GM12878 (cell line): ENCODE data around the gene POR. TPM values are rescaled to one million over a fixed set of nuclear protein-coding genes. Genes with fewer than 3 reads are reported as not detected.
"Not testable (repeated sequence)": the region's sequence is repeated elsewhere in the genome, so short reads cannot be mapped to it uniquely, and the experiment has no call there.

Experiments used
- ATAC-seq: fragments of 200-7000 bp; cut with Tn5 transposase; 3 replicates; pipeline ENCODE4 v1.9.1; 2020; ENCODE audit warnings: mild to moderate bottlenecking, moderate library complexity
- BruUV-seq: library from RNA; stranded (reverse); fragments of 400-500 nt; replicated peaks from 2 replicates; lab custom pipeline; 2021; lab: Mats Ljungman, UMichigan
- CTCF ChIA-PET: fragments of 300-600 bp; sonication (Branson Sonifier 250); formaldehyde crosslinking; extraction: SDS; loops from one replicate; lab custom pipeline; 2021; ENCODE audit warnings: inconsistent platforms; lab: Yijun Ruan, JAX
- POLR2A ChIA-PET: fragments of 350-600 bp; formaldehyde crosslinking; extraction: SDS; loops from one replicate; lab custom pipeline; 2021; ENCODE audit warnings: inconsistent platforms; lab: Charles Lee
- RAD21 ChIA-PET: fragments of 300-600 bp; sonication (Branson Sonifier 250); formaldehyde crosslinking; loops from one replicate; lab custom pipeline; 2023; ENCODE audit warnings: antibody characterized with exemption; ENCODE audit not compliant: unreplicated experiment; lab: Charles Lee
- SMC1A ChIA-PET: fragments of 300-600 bp; sonication (Branson Sonifier 250); formaldehyde crosslinking; loops from one replicate; lab custom pipeline; 2023; ENCODE audit not compliant: unreplicated experiment, uncharacterized antibody; lab: Charles Lee
- DNase-seq: peaks from one replicate; pipeline ENCODE4 v3.0.0-alpha.2; 2011; ENCODE audit warnings: low read depth, low spot score
- FAIRE-seq: peaks from 3 replicates; lab custom pipeline; 2011; peaks lifted over from hg19 to GRCh38; lab: Jason Lieb, UNC
- H2AFZ ChIP-seq: 2 replicates; pipeline ENCODE4 v1.6.0; 2011; ENCODE audit warnings: low read depth, low read length, control low read depth; ENCODE audit not compliant: control insufficient read depth
- H3K27ac ChIP-seq: 2 replicates; pipeline ENCODE4 v1.5.1; 2011; ENCODE audit warnings: control low read depth; ENCODE audit not compliant: control insufficient read depth, insufficient read depth
- H3K27me3 ChIP-seq, 2 experiments: replicated peaks in 1 of 2; 2 replicates each; pipeline versions ENCODE4 v1.6.0 to v1.6.1; 2011; ENCODE audit warnings: low read length in 1 of 2; ENCODE audit not compliant: control insufficient read depth in 2 of 2, insufficient read depth in 2 of 2
- H3K36me3 ChIP-seq, 2 experiments: 2 replicates each; pipeline ENCODE4 v1.5.1; 2011; ENCODE audit warnings: low read length in 1 of 2; ENCODE audit not compliant: control insufficient read depth in 2 of 2, insufficient read depth in 2 of 2
- H3K4me1 ChIP-seq: 2 replicates; pipeline ENCODE4 v1.6.1; 2011; ENCODE audit warnings: mild to moderate bottlenecking, low read length, moderate library complexity, mixed read lengths; ENCODE audit not compliant: control insufficient read depth, insufficient read depth
- H3K4me2 ChIP-seq: 2 replicates; pipeline ENCODE4 v1.6.0; 2011; ENCODE audit warnings: control low read depth; ENCODE audit not compliant: control insufficient read depth, insufficient read depth
- H3K4me3 ChIP-seq: fragments of 200-600 bp; sonication (generic); 2 replicates; pipeline ENCODE4 v1.5.1; 2016
- H3K79me2 ChIP-seq: 2 replicates; pipeline ENCODE4 v1.6.0; 2011; ENCODE audit warnings: low read length; ENCODE audit not compliant: control insufficient read depth, insufficient read depth
- H3K9ac ChIP-seq: 2 replicates; pipeline ENCODE4 v1.8.0; 2011; ENCODE audit warnings: low read length, control low read depth, mixed read lengths; ENCODE audit not compliant: control insufficient read depth, insufficient read depth
- H3K9me3 ChIP-seq: replicated peaks from 3 replicates; pipeline ENCODE4 v1.5.1; 2011; ENCODE audit warnings: mild to moderate bottlenecking, low read length; ENCODE audit not compliant: control insufficient read depth, insufficient read depth
- H4K20me1 ChIP-seq: 2 replicates; pipeline ENCODE4 v1.6.0; 2011; ENCODE audit not compliant: control insufficient read depth, insufficient read depth
- BMI1 ChIP-seq: fragments of 450-650 bp; IDR thresholded peaks from 2 replicates; pipeline ENCODE4 v1.6.1; 2016; ENCODE audit warnings: mild to moderate bottlenecking, moderate library complexity, borderline replicate concordance
- ELK1 ChIP-seq: IDR thresholded peaks from 2 replicates; pipeline ENCODE4 v1.6.1; 2012; ENCODE audit warnings: low read depth, low read length, improper control_type of control experiment
- EP300 ChIP-seq, 2 experiments: fragments of 150-350 bp in 1 of 2; IDR thresholded peaks; 2 replicates each; pipeline ENCODE4 v1.6.1; 2011 to 2012; ENCODE audit warnings: low read depth in 2 of 2, low read length in 2 of 2, borderline replicate concordance in 1 of 2, improper control_type of control experiment in 1 of 2, inconsistent platforms in 1 of 2; ENCODE audit not compliant: control insufficient read depth in 1 of 2
- MTA2 ChIP-seq: fragments of 450-650 bp; IDR thresholded peaks from 2 replicates; pipeline ENCODE4 v1.6.1; 2016; ENCODE audit warnings: low read depth, mild to moderate bottlenecking, moderate library complexity
- SREBF1 ChIP-seq: IDR thresholded peaks from 2 replicates; pipeline ENCODE4 v1.6.1; 2012; ENCODE audit warnings: mild to moderate bottlenecking, low read length
- SUZ12 ChIP-seq: fragments of 200-600 bp; sonication (generic); IDR thresholded peaks from one replicate; pipeline ENCODE4 v1.6.1; 2018; ENCODE audit warnings: antibody characterized with exemption, mild to moderate bottlenecking; ENCODE audit not compliant: unreplicated experiment
- YBX1 ChIP-seq: fragments of 450-650 bp; IDR thresholded peaks from 2 replicates; pipeline ENCODE4 v1.6.1; 2016; ENCODE audit warnings: antibody characterized with exemption
- WGBS: methylation state at CpG from one replicate; pipeline ENCODE4 v1.1.6; 2016; ENCODE audit warnings: low lambda C conversion rate; ENCODE audit not compliant: insufficient replicate concordance, insufficient coverage; ENCODE audit errors: missing lambda C conversion rate; 5-methylcytosine and 5-hydroxymethylcytosine counted together
- in situ Hi-C: fragments of 300-500 bp; cut with MboI; formaldehyde crosslinking; loops from 9 replicates; pipeline ENCODE4 v1.14.3; 2018; ENCODE audit warnings: mixed read lengths
- intact Hi-C: fragments of 100-400 bp; cut with micrococcal nuclease; formaldehyde crosslinking; loops from one replicate; pipeline ENCODE4 v1.14.2; 2022; ENCODE audit not compliant: unreplicated experiment
- polyA plus RNA-seq, 11 experiments: library from polyadenylated mRNA; depleted of rRNA in 4 of 11; unstranded in 6 of 11; stranded (reverse) in 5 of 11; fragments of >200 nt; fragmentation: Nextera tagmentation in 4 of 11; fragmentation: Illumina TruSeq in 1 of 11; extraction: Ambion mirVana in 4 of 11; extraction: Trizol in 1 of 11; gene quantifications; 1 replicate in 1 of 11; 2 replicates in 10 of 11; pipeline versions ENCODE4 v1.2.1 to v1.2.3, GENCODE V29; 2011 to 2016; ENCODE audit warnings: inconsistent platforms in 2 of 11, missing spikeins in 2 of 11, low read depth in 1 of 11
- total RNA-seq, 4 experiments: library from RNA; depleted of rRNA in 3 of 4; stranded (reverse); fragments of >200 nt in 3 of 4; fragmentation: Illumina TruSeq in 1 of 4; extraction: Trizol in 1 of 4; gene quantifications; 2 replicates each; pipeline versions ENCODE4 v1.2.1 to v1.2.3, GENCODE V29; 2013 to 2021

The POR gene
- total and polyA plus RNA-seq, 10 of the 15 experiments (the other 5 are each of a cell fraction or from before 2014, with no cell fraction given), result 2.2 to 75.8 (median 35.9) TPM

- no peak for TF ChIP-seq BMI1
- no peak for TF ChIP-seq SUZ12
These were observed 107.2 kb downstream of the POR start (continued) for GRCh38 chr7:76022026-76022780.

GRCh38 chr7:76023002-76023401 lies 108.0 kb downstream of the POR start:
- H3K36me3 ChIP-seq, result peaks cover 0 to 6% of the 10 kb centered on the region in 2 experiments; a peak in 2 of 4 replicates
- H2AFZ ChIP-seq, result no peak overlapping the region; the same call in none of the 2 replicates
- 57% methylated on average over 4 of the region's 4 CpGs for WGBS
- no peaks in the 10 kb centered on the region for H3K27me3 ChIP-seq
- no peak; the same call in 2 of the 3 replicates for ATAC-seq
- no peak overlapping the region for H3K4me2 ChIP-seq
- intact Hi-C loops (loop anchor here (5.0 kb wide), 1 partner anchor 106 kb away; the partner anchor contains the start of gene POR), in situ Hi-C loops (loop anchor here (5.0 kb wide), 1 partner anchor 156 kb away; no protein-coding TSS in a partner anchor)
- H3K4me1 ChIP-seq, result peaks cover 10% of the 10 kb centered on the region; the same call in 1 of the 2 replicates
- RAD21 ChIA-PET, result interaction anchor here (6.4 kb wide), 1 partner anchor 158 kb away, joined by 115 read pairs; no protein-coding TSS in a partner anchor
- no peak for FAIRE-seq
- H3K4me3 ChIP-seq, result no peak overlapping the region
- no peaks in the 10 kb centered on the region for H3K79me2 ChIP-seq
- no peak for DNase-seq
- SMC1A ChIA-PET, result interaction anchor here (0.6 to 2.5 kb wide), 4 partner anchors 156 to 247 kb away, joined by 3 to 9 read pairs (median 4); no protein-coding TSS in a partner anchor
- no peaks in the 10 kb centered on the region for H4K20me1 ChIP-seq
- BruUV-seq, result no TSS peak
- no peaks in the 10 kb centered on the region for H3K9me3 ChIP-seq
- no peak overlapping the region for H3K9ac ChIP-seq
- H3K27ac ChIP-seq, result no peak overlapping the region
- POLR2A ChIA-PET, result interaction anchor here (0.5 to 1.3 kb wide), 2 partner anchors 13 to 103 kb away, joined by 3 to 5 read pairs; no protein-coding TSS in a partner anchor
- CTCF ChIA-PET, result interaction anchor here (1.0 to 7.7 kb wide), 2 partner anchors 155 to 161 kb away, joined by 3 to 247 read pairs; no protein-coding TSS in a partner anchor
- TF ChIP-seq YBX1 (no peak), MTA2 (no peak), SREBF1 (no peak), ELK1 (no peak), EP300 (IDR thresholded peaks at IDR 0.05; ENCODE audit: borderline replicate concordance in 1 of 2, control insufficient read depth in 1 of 2, low read depth in 2 of 2, low read length in 2 of 2) (no peak)

- in situ Hi-C loops, result loop anchor here (25.0 kb wide), 1 partner anchor 967 kb away; the partner anchor contains the start of gene RCC1L
- DNase-seq, H3K79me2 ChIP-seq, ATAC-seq, BruUV-seq, POLR2A ChIA-PET, H3K4me1 ChIP-seq, H3K27ac ChIP-seq, H3K27me3 ChIP-seq, H3K4me3 ChIP-seq, H3K4me2 ChIP-seq, H3K9me3 ChIP-seq, RAD21 ChIA-PET, intact Hi-C loops, H3K36me3 ChIP-seq, SMC1A ChIA-PET, H4K20me1 ChIP-seq, H3K9ac ChIP-seq, FAIRE-seq, H2AFZ ChIP-seq: not testable (repeated sequence)
- 93% methylated on average over 7 of the region's 7 CpGs for WGBS
- CTCF ChIA-PET, result interaction anchor here (1.2 kb wide), 1 partner anchor 9 kb away, joined by 6 read pairs; no protein-coding TSS in a partner anchor
These were observed 114.7 kb downstream of the POR start for GRCh38 chr7:76029682-76030081.
